Dermis microvascular lymphatic vessel endothelial cell (primary cell): Measurements from ENCODE around the gene LXN. TPM values are rescaled to one million over a fixed set of nuclear protein-coding genes. Genes with fewer than 3 reads are reported as not detected.

Source experiments
- total RNA-seq: library from RNA; depleted of rRNA; stranded (reverse); fragments of >200 nt; gene quantifications from 2 replicates; pipeline ENCODE4 v1.2.1, GENCODE V29; 2014

LXN gene
- total RNA-seq, 1 donor from 2014 or later: 23.1 TPM

Other genes with a start within 250 kb of the LXN start
- gene MLF1, start 101.5 kb downstream of the LXN start, total RNA-seq: 4.6 and 5.2 TPM in 2 replicates
- 85.8 and 93.6 TPM in 2 replicates for gene GFM1, start 28.1 kb downstream of the LXN start, total RNA-seq
- gene RARRES1, start 59.8 kb upstream of the LXN start, total RNA-seq: 1.7 and 3.4 TPM in 2 replicates
- gene MFSD1, start 129.4 kb upstream of the LXN start, total RNA-seq: 59.2 and 66.9 TPM in 2 replicates